ENCODE data around the gene F10.

GRCh38 chr13:113082198-113083021 is 40.2 kb upstream of the F10 start:
- no peak for TF ChIP-seq CTCF (conservative IDR thresholded peaks at IDR 0.05; ENCODE audit: low read length)
- TF ChIP-seq EZH2phosphoT487 (IDR thresholded peaks at IDR 0.05; ENCODE audit: borderline replicate concordance), result no peak
